ENCODE results near the gene INAFM1. TPM values are rescaled to one million over a fixed set of nuclear protein-coding genes. Genes with fewer than 3 reads are reported as not detected.
"Not testable (repeated sequence)": the region's sequence is repeated elsewhere in the genome, so short reads cannot be mapped to it uniquely, and the experiment has no call there.

Gene INAFM1
- total and polyA plus RNA-seq, 2 donors from 2014 or later, result 17.0 to 28.4 TPM

DNA sequence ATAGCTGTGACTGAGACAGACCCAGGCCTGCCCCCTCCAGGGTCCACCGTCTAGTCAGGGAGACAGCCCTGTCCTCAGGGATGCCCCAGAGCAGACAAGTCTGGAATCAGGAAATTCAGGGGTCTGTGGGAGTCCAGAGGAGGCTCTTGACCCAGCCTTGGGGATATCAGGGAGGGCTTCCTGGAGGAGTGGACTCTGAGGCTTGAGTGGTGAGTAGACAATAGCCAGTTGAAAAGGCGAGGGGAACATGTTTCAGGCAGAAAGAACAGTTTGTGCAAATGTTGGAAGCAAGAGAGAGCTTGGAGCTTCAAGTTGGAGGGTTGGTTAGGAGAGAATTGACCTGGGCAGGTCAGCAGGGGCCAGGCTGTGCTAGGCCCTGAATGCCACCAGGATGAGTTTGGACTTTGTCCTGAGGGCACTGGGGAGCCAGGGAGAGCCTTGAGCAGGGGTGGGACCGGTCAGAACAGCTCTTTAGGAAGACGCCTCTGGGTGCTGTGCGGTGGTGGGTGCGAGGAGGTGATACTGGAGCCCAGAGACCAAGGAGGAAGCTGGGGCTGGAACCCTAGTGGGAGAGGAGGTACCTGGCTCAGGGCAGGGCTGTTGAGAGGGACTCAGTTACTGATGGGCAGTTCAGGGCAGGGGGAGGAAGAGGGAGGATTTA, 15.7 kb upstream of the INAFM1 start:
- no peak overlapping the region for H3K27ac ChIP-seq (ENCODE audit: low read depth in 2 of 2, low read length in 2 of 2)
- FAIRE-seq, result no peak

DNA sequence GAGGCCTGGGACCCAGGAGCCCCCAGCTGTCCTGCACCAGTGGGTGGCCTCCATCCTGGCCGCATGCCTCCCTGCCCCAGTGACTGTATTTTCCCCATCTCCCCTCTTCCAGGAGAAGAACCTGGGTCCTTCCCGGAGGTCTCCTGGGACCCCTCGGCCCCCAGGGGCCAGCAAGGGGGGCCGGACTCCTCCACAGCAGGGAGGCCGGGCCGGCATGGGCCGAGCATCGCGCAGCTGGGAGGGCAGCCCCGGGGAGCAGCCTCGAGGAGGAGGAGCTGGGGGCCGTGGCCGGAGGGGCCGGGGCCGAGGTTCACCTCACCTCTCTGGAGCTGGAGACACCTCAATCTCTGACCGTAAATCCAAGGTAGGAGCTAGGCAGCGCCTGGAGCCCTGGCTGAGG, 14.2 kb upstream of the INAFM1 start:
- H3K9ac ChIP-seq (ENCODE audit: low read length in 3 of 3), result no peak overlapping the region
- DNase-seq (peak in 2 of 5 donors; percentile 45 to 80), FAIRE-seq (no peak)
- intact Hi-C loops (cut with DNase I), result no loop called here
- peaks cover 2 to 12% (median 8%) of the 10 kb centered on the region in 3 donors for H3K4me1 ChIP-seq (ENCODE audit: control insufficient read depth in 2 of 3, insufficient read depth in 2 of 3, low read depth in 1 of 3, low read length in 3 of 3)
- H3K27me3 ChIP-seq (ENCODE audit: control insufficient read depth, insufficient read depth, low read length), result no peaks in the 10 kb centered on the region
- H3K27ac ChIP-seq (ENCODE audit: low read depth in 2 of 2, low read length in 2 of 2), result no peak overlapping the region
- no peak overlapping the region for H3K4me3 ChIP-seq (ENCODE audit: low read length in 3 of 3)
- TF ChIP-seq, protein P1, sequence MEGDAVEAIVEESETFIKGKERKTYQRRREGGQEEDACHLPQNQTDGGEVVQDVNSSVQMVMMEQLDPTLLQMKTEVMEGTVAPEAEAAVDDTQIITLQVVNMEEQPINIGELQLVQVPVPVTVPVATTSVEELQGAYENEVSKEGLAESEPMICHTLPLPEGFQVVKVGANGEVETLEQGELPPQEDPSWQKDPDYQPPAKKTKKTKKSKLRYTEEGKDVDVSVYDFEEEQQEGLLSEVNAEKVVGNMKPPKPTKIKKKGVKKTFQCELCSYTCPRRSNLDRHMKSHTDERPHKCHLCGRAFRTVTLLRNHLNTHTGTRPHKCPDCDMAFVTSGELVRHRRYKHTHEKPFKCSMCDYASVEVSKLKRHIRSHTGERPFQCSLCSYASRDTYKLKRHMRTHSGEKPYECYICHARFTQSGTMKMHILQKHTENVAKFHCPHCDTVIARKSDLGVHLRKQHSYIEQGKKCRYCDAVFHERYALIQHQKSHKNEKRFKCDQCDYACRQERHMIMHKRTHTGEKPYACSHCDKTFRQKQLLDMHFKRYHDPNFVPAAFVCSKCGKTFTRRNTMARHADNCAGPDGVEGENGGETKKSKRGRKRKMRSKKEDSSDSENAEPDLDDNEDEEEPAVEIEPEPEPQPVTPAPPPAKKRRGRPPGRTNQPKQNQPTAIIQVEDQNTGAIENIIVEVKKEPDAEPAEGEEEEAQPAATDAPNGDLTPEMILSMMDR (IDR thresholded peaks at IDR 0.05; ENCODE audit: borderline replicate concordance, extremely low read depth, insufficient read depth), result no peak
- no peaks in the 10 kb centered on the region for H3K9me3 ChIP-seq (ENCODE audit: control insufficient read depth in 2 of 3, insufficient read depth in 1 of 3, low read length in 3 of 3)
- H3K36me3 ChIP-seq (ENCODE audit: control insufficient read depth in 2 of 3, insufficient read depth in 3 of 3, low read length in 3 of 3), result peaks cover 0 to 30% (median 17%) of the 10 kb centered on the region in 3 donors

More for the DNA sequence above, 15.7 kb upstream of the INAFM1 start:
- peak in 1 of 5 donors; percentile 75 for DNase-seq
- TF ChIP-seq, protein P1 (IDR thresholded peaks at IDR 0.05; ENCODE audit: borderline replicate concordance, extremely low read depth, insufficient read depth), result no peak
- Histone ChIP-seq H3K4me3 (ENCODE audit: low read length in 3 of 3) (no peak overlapping the region), H3K4me1 (ENCODE audit: control insufficient read depth in 2 of 3, insufficient read depth in 2 of 3, low read depth in 1 of 3, low read length in 3 of 3) (peaks cover 2 to 12% (median 8%) of the 10 kb centered on the region in 3 donors), H3K9me3 (ENCODE audit: control insufficient read depth in 2 of 3, insufficient read depth in 1 of 3, low read length in 3 of 3) (no peaks in the 10 kb centered on the region), H3K36me3 (ENCODE audit: control insufficient read depth in 2 of 3, insufficient read depth in 3 of 3, low read length in 3 of 3) (peaks cover 0 to 24% (median 14%) of the 10 kb centered on the region in 3 donors), H3K27me3 (ENCODE audit: control insufficient read depth, insufficient read depth, low read length) (no peaks in the 10 kb centered on the region), H3K9ac (ENCODE audit: low read length in 3 of 3) (peak overlapping the region in 1 of 3 donors; percentile 90)
- intact Hi-C loops (cut with DNase I), result no loop called here

DNA sequence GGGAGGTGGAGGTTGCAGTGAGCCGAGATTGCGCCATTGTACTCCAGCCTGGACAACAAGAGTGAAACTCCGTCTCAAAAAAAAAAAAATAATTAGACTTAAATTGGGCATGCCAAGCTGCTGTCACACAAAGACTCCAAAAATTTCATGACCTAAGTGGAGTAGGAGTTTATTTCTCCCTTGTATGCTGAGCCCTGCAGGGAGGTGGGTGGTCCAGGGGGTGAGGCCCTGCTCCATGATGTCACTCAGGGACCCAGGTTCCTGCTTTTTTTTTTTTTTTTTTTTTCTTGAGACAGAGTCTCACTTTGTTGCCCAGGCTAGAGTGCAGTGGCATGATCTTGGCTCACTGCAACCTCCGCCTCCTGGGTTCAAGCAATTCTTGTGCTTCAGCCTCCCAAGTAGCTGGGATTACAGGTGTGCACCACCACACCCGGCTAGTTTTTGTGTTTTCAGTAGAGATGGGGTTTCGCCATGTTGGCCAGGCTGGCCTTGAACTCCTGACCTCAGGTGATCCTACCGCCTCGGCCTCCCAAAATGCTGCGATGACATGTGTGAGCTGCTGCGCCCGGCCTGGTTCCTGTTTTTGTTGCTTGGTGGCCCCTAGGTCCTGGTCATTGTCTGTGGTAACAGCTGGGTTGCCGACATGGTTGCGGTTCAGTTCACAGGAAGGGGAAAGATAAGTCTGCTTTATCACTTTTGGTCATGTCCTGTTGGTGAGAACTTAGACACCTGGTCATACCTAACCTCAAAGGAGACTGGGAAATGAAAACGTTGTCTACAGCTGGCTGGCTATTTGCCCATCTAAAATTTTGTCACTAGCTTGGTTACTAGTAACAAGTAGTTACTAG, 12.5 kb upstream of the INAFM1 start:
- intact Hi-C loops (cut with DNase I); FAIRE-seq; H3K4me3 ChIP-seq (ENCODE audit: low read length in 3 of 3); H3K9ac ChIP-seq (ENCODE audit: low read length in 3 of 3); H3K27ac ChIP-seq (ENCODE audit: low read depth in 2 of 2, low read length in 2 of 2); H3K9me3 ChIP-seq (ENCODE audit: control insufficient read depth in 2 of 3, insufficient read depth in 1 of 3, low read length in 3 of 3); H3K27me3 ChIP-seq (ENCODE audit: control insufficient read depth, insufficient read depth, low read length): not testable (repeated sequence)
- Histone ChIP-seq H3K4me1 (ENCODE audit: control insufficient read depth in 2 of 3, insufficient read depth in 2 of 3, low read depth in 1 of 3, low read length in 3 of 3) (peaks cover 2 to 12% (median 8%) of the 10 kb centered on the region in 3 donors), H3K36me3 (ENCODE audit: control insufficient read depth in 2 of 3, insufficient read depth in 3 of 3, low read length in 3 of 3) (peaks cover 0 to 38% (median 21%) of the 10 kb centered on the region in 3 donors)
- peak in 2 of 5 donors; percentile 35 to 75 for DNase-seq

DNA sequence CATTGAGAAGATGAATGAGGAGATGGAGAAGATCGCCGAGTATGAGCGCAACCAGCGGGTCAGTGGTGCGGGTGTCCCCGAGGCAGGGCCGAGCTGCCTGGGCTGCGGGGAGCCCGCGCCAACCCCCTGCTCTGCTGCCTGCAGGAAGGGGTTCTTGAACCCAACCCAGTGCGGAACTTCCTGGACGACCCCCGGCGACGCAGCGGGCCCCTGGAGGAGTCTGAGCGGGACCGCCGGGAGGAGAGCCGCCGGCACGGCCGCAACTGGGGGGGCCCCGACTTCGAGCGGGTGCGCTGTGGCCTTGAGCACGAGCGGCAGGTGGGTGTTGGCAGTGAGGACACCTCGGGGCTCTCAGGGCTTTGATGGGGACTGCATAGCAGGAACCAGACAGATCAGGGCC, 10.1 kb upstream of the INAFM1 start:
- H3K36me3 ChIP-seq (ENCODE audit: control insufficient read depth in 2 of 3, insufficient read depth in 3 of 3, low read length in 3 of 3), result peaks cover 0 to 36% (median 22%) of the 10 kb centered on the region in 3 donors
- H3K9ac ChIP-seq (ENCODE audit: low read length in 3 of 3), result no peak overlapping the region
- DNase-seq, result peak in 2 of 5 donors; percentile 47 to 72
- H3K27me3 ChIP-seq (ENCODE audit: control insufficient read depth, insufficient read depth, low read length), result no peaks in the 10 kb centered on the region
- no peak overlapping the region for H3K27ac ChIP-seq (ENCODE audit: low read depth in 2 of 2, low read length in 2 of 2)
- H3K4me1 ChIP-seq (ENCODE audit: control insufficient read depth in 2 of 3, insufficient read depth in 2 of 3, low read depth in 1 of 3, low read length in 3 of 3), result no peaks in the 10 kb centered on the region
- no peak overlapping the region for H3K4me3 ChIP-seq (ENCODE audit: low read length in 3 of 3)
- intact Hi-C loops (cut with DNase I), result no loop called here
- TF ChIP-seq, protein P1 (IDR thresholded peaks at IDR 0.05; ENCODE audit: borderline replicate concordance, extremely low read depth, insufficient read depth), result no peak
- H3K9me3 ChIP-seq (ENCODE audit: control insufficient read depth in 2 of 3, insufficient read depth in 1 of 3, low read length in 3 of 3), result no peaks in the 10 kb centered on the region
- FAIRE-seq, result no peak

Data from kidney (tissue), 14 donors.